ENCODE data around the gene RNF141.

RNF141 gene

DNA sequence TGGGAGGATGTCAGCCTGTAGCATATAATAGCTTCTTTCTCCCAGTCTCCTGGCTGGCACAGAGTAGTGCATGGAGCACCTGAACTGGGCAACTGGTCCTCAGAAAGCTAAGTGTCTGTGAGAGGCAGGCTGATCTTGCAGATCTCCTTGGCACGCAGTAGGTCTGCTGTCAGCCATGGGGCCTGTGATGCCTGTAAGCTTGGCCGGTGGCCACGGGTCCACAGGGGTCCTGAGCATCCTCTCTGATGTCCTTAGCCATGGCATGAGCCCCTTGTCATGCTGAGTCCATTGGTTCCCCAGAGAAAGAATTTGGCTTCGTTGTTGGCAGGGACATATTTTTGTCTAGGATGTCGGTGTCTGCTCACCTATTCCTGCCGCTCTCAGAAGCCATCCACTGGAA, 61.0 kb downstream of the RNF141 start:
- no peak for DNase-seq

DNA sequence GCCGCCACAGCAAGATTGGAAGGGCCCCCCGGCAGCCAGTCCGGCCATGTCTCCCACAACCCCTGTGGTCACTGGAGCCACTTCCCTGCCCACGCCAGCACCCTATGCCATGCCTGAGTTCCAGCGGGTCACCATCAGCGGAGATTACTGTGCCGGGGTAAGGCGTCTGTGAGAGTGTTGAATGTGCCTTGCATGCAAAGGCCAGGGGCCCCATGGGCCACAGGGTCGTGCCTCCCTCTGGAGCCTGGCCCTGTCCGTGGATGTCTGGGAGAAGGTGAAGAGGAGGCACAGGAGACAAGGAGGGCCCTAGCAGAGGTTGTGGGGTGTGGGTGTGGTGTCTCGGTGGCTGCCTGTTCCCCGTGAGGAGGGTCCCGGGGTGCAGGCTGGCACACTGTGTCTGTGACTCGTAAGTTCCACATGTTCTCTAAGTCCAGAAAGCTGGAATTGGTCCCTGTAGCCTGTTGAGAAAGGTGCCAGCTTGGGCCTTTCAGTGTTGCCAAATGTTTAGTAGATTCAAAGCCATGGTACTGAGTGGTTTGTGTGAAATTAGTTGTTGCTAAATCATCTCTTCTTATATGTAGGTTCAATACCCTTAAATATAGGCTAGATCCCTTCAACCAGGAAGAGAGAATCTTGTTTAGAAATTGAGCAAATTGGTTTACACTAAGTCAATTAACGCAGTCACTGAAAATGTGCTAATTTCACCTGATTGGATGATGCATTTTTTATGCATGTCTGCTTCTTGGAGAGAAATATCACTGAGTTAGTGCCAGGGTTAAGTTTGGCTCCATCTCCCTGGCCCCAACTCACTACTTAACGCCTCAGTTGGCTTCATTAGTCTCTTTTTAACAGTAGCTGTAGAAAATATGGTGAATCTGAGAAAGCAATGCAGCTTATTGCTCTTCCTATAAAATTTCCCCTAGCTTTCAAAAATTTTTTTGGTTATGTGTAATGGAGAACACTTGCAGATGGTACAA, 62.1 kb downstream of the RNF141 start:
- no peak for DNase-seq

DNA sequence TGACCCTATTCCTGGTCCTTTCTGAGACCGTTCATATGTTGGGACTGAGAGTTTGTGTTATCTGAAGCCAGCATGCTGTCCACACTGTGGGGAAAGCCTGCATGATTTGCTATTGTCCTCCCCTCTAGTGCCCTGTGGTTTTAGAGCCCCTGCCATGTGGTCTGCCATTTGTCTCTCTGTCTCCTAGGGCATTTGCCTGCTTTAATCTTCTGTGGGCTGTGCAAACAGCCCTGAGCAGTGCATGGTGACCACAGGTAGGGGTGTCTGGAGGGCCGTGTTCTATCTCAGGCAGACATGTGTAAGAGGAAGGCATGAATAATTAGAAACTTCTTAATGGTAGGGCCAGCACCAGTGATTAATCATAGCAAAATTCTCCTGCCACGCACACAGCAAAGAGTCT, 62.9 kb downstream of the RNF141 start:
- DNase-seq = no peak

DNA sequence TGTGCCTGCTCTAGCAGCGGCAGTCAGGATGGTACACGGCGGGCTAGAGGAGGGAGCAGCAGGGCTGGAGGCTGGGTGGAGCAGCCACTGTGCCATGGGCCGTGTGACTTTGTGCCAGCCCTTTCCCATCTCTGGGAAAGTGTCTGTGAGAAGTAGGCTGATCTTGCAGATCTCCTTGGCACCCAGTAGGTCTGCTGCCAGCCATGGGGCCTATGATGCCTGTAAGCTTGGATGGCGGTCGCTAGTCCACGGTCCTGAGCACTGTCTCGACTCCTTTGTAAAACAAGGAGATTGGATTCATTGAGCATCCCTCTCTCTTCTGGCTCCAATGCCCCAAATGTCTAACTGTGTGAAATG, 63.3 kb downstream of the RNF141 start:
- DNase-seq = no peak

DNA sequence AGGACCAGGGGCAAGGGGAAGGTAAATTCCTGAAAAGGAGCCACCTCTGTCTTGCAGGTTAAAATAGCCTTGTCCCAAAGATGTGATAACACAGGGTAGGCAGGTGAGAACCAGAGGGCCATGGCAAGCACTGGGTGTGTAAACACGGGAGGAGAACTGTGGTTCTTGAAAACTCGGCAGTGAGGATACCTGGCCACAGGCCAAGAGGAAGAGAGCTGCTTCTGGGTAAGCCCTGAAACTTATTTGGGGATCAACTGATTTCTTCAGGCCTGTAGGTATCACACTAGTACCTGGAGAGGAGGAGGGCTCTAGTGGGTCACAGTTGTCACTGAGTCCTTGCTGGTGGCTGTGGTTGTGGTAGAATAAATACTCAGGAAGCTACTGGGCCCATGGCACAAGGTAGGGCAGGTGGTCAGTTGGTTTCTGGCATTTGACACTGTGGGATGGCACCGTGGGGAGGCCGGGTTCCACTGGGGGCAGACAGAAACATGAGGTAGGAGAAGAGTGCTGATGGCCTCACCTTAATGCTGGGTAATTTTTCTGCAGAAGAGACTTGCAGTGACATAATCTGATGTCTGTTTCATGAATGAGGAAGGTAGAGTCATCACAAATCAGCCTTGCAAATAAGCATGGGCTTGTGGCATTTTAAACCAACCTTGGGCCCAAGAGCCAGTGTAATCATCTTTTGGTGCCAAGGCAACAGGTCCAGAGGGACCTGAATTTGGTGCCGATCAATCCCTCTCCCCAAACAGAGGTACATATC, 63.9 kb downstream of the RNF141 start:
- DNase-seq = no peak

DNA sequence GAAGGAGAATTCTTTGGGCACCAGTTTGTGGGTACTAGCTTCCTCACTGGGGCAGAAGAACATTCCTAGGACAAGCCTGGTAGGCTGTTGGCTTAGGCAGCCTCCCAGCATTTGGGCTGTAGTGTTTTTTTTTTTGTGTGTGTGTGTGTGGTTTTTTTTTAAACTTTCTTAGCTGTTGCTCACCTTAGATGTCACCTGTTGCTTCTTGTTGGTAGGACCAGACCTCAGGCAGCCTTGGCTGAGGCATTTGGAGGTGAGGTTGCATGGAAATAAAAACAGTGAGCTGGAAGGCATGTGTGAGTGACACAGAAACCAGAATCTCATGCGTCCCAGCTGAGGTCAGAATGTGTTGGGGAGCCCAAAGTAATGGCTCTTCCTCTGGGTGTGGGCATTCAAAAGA, 64.6 kb downstream of the RNF141 start:
- no peak for DNase-seq

DNA sequence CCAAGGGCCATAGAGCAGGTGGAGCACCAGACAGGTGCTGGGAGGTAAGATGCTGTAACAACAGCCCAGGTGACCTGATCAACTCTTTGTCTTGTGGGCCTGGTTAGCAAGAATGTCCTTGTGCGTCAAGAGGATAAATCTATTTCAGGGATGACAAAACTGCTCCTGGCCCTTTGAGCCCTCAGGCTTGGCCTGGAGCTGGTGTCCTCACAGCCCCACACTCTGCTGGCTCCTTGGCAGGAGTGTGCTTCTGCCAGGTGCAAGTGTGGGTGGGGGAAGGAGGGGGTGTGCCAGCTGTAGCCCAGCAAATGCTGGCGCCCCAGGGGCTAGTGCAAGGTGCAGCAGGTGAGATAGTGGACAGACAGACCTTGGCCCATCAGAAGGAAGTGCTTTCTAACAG, 66.4 kb downstream of the RNF141 start:
- DNase-seq = no peak

DNA sequence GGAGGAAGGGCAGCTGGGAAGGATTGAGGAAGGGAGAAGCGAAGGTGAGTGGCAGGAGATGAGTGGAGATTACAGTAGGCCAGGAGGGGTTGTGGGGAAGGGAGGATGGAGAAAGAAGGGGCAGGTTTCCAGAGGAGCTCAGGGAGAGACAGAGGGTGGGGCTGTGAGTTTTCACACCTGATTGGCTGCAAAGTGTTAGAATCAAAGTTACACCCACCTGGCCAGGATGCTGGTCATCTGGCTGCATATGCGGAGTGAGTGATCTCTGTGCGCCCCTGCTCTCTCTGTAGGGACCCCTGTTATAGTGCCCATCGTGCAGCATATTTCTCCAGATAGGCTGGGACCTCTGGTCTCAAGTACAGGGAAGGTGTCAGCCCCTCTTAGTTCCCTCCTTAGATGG, 67.6 kb downstream of the RNF141 start:
- no peak for DNase-seq

DNA sequence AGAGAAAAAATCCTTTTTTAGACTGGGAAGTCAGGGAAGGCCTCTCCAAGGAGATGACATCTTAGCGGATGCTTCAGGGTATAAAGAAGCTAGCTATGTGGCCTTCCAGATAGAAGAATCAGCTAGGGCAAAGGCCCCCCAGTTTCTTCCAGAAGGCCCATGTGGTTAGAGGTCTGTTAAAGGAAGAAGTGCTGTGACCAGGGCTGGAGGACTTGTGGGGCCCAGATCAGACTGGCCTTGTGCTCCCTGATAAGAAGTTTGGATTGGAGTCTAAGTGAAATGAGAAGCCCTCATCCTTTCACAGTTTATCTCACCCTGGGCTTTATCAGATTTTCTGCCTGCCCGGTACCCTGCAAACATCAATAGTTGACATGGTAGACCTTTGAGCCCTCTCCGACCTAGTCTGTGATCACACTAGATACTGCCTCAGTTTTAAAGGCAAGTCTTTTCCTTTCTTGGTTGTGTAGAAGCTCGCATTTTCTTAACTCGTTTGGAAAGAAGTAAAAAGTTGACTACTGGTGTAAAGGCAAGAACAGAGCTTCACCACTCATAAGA, 78.2 kb downstream of the RNF141 start:
- DNase-seq = no peak

Data from activated gamma-delta T cell treated with Interleukin-2 at 50 U/mL for 16 hours (primary cell).